WERI-Rb-1 (cell line): ENCODE data around the gene MOB1B.

Experiments
- DNase-seq: peaks from one replicate; pipeline ENCODE4 v3.0.0-alpha.2; 2020
- H3K27ac ChIP-seq: fragments of 250-450 bp; sonication (Bioruptor Pico); 2 replicates; pipeline ENCODE4 v1.5.1; 2020; ENCODE audit warnings: mild to moderate bottlenecking, moderate library complexity
- H3K27me3 ChIP-seq: fragments of 250-450 bp; sonication (Bioruptor Pico); 2 replicates; pipeline ENCODE4 v1.5.1; 2021; ENCODE audit warnings: mild to moderate bottlenecking, low read depth, moderate library complexity; ENCODE audit not compliant: insufficient read depth, severe bottlenecking
- H3K36me3 ChIP-seq: fragments of 250-450 bp; sonication (Bioruptor Pico); 2 replicates; pipeline ENCODE4 v1.5.1; 2020; ENCODE audit warnings: mild to moderate bottlenecking, moderate library complexity
- H3K4me3 ChIP-seq: 2 replicates; pipeline ENCODE4 v1.5.1; 2011; ENCODE audit warnings: low read depth, mild to moderate bottlenecking, control low read depth, low read length
- H3K9me3 ChIP-seq: fragments of 250-450 bp; sonication (Bioruptor Pico); 2 replicates; pipeline ENCODE4 v1.5.1; 2021; ENCODE audit warnings: mild to moderate bottlenecking, moderate library complexity; ENCODE audit not compliant: severe bottlenecking
- CTCF ChIP-seq: IDR thresholded peaks from 2 replicates; pipeline ENCODE4 v1.5.1; 2011; ENCODE audit warnings: low read depth, mild to moderate bottlenecking, control low read depth, inconsistent platforms, low read length

Gene MOB1B

GRCh38 chr4:70901984-70902576 lies at the start of gene MOB1B:
MOB1B (plus strand) TSS chr4:70902369; CDS start chr4:70902537, 168 bp downstream.
- Histone ChIP-seq H3K4me3 (peak within 1 kb of the TSS; percentile 96), H3K27ac (peak within 1 kb of the TSS; percentile 86), H3K9me3 (no peaks in the 10 kb centered on the region), H3K36me3 (peaks cover 18% of the 10 kb centered on the region), H3K27me3 (no peaks in the 10 kb centered on the region)
- peak; percentile 93 for DNase-seq
- TF ChIP-seq CTCF: peak; percentile 53

- H3K27ac ChIP-seq: no peak overlapping the region
- H3K36me3 ChIP-seq: no peaks in the 10 kb centered on the region
- DNase-seq: no peak
- H3K27me3 ChIP-seq: no peaks in the 10 kb centered on the region
- TF ChIP-seq CTCF: no peak
- no peak overlapping the region for H3K4me3 ChIP-seq
- H3K9me3 ChIP-seq: no peaks in the 10 kb centered on the region
Measured at GRCh38 chr4:70855464-70855863, 46.7 kb upstream of the MOB1B start.

- no peaks in the 10 kb centered on the region for H3K27me3 ChIP-seq
- DNase-seq: no peak
- TF ChIP-seq CTCF: no peak
- no peaks in the 10 kb centered on the region for H3K36me3 ChIP-seq
- no peak overlapping the region for H3K27ac ChIP-seq
- H3K9me3 ChIP-seq: no peaks in the 10 kb centered on the region
- no peak overlapping the region for H3K4me3 ChIP-seq
Measured at GRCh38 chr4:70858454-70858853, 43.7 kb upstream of the MOB1B start.

- DNase-seq: no peak
- no peak overlapping the region for H3K27ac ChIP-seq
Measured at GRCh38 chr4:70859066-70859465, 43.1 kb upstream of the MOB1B start.

GRCh38 chr4:70863099-70863790 lies 38.9 kb upstream of the MOB1B start:
- H3K9me3 ChIP-seq: no peaks in the 10 kb centered on the region
- no peaks in the 10 kb centered on the region for H3K36me3 ChIP-seq
- DNase-seq: no peak
- H3K27me3 ChIP-seq: no peaks in the 10 kb centered on the region
- TF ChIP-seq CTCF: no peak
- H3K4me3 ChIP-seq: no peak overlapping the region
- H3K27ac ChIP-seq: no peak overlapping the region

More at GRCh38 chr4:70859066-70859465, 43.1 kb upstream of the MOB1B start:
- Histone ChIP-seq H3K4me3 (no peak overlapping the region), H3K36me3 (no peaks in the 10 kb centered on the region), H3K27me3 (no peaks in the 10 kb centered on the region), H3K9me3 (no peaks in the 10 kb centered on the region)
- no peak for TF ChIP-seq CTCF
